Measurements from ENCODE around the gene TBX5. TPM values are rescaled to one million over a fixed set of nuclear protein-coding genes. Genes with fewer than 3 reads are reported as not detected.

Gene TBX5
- total and polyA plus RNA-seq, 8 donors, result 16.8 to 63.0 (median 55.4) TPM

DNA sequence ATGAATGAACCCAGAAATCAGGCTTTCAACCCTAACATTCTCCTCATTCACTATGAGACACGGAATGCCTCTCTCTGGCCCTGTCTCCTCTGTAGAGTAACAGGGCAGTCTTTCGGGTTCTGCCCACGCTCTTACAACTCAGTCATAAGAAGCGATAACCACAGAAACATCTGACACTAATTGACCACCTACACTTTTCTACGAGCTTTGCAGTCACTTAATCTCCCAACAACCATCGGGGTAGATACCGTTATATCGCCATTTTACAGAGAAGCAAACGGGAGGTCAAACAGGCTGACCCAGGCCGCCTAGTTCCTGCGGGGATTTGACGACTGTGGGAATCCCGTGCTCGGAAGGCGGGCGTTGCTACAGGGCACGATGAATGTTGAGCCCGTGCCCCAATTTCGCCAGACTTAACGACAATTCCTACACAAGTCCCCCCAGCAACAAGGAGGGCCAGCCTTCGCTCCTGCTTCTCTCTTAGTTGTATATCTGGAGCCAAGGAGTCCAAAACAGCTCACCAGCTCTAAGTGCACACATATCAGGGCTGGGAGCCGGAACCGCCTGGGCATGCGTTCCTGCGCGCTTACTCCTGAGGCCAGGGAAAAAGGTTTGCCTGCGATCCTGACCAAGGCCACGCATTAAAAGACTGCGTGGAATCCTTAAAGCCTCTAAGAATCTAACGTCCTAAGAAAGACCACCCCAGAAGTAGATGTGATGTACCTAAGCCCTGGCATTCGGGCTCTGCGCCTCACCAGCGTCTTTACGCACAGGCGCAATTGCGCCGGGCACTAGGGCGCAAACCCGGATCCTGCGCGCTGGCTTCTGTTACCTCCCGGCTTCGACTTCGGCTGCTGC lies 38.7 kb upstream of the TBX5 start:
- intact Hi-C loops (cut with DNase I), result no loop called here
- Histone ChIP-seq H3K36me3 (no peaks in the 10 kb centered on the region), H3K4me1 (no peaks in the 10 kb centered on the region), H3K9me3 (no peaks in the 10 kb centered on the region), H3K27me3 (peaks cover 60 to 100% of the 10 kb centered on the region in 2 donors), H3K4me3 (no peak overlapping the region), H3K27ac (no peak overlapping the region)
- TF ChIP-seq, protein P1, sequence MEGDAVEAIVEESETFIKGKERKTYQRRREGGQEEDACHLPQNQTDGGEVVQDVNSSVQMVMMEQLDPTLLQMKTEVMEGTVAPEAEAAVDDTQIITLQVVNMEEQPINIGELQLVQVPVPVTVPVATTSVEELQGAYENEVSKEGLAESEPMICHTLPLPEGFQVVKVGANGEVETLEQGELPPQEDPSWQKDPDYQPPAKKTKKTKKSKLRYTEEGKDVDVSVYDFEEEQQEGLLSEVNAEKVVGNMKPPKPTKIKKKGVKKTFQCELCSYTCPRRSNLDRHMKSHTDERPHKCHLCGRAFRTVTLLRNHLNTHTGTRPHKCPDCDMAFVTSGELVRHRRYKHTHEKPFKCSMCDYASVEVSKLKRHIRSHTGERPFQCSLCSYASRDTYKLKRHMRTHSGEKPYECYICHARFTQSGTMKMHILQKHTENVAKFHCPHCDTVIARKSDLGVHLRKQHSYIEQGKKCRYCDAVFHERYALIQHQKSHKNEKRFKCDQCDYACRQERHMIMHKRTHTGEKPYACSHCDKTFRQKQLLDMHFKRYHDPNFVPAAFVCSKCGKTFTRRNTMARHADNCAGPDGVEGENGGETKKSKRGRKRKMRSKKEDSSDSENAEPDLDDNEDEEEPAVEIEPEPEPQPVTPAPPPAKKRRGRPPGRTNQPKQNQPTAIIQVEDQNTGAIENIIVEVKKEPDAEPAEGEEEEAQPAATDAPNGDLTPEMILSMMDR (IDR thresholded peaks at IDR 0.05), result no peak
- no peak for ATAC-seq
- DNase-seq, result no peak

DNA sequence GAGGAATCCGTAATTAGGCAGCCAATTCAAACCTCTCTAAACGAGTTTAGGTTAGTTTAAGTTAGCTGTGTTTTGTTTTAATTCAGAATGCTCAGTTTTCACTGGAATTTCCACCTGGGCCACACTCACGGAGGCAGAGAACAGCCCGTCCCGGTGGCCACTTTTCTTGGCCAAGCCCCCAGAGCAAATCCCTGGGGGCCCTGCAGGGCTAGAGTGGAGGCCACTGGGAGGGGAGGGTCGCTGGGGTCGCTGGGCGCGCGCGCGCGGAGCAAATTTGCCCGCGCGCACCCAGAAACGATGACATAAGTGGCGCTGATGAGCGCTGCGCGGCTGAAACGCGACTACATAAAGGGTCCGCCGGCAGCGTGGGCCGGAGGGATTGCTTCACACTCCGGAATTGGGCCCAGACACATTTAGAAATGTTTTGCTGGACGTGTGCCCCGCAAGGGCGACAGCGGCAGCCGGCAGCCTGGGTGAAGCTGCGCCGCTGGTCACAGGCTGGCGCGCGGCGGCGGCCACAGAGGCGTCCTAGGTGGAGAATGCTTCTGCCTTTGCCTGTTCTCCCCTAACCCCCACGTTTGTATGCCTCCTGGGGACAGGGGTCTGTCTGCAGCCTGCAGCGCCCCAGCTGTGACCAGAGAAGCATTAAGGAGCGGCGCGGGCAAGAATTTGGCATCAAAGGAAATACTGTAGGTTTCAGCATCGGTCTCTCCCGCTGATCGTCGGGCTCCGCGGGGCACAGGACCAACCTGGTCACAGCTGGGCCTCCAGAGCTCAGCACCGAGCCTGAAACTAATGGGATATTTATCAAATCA lies 37.9 kb upstream of the TBX5 start:
- TF ChIP-seq, protein P1 (IDR thresholded peaks at IDR 0.05), result no peak
- no peaks in the 10 kb centered on the region for H3K36me3 ChIP-seq
- peak in 2 of 4 donors; percentile 73 to 82 for DNase-seq
- no peaks in the 10 kb centered on the region for H3K9me3 ChIP-seq
- no peak overlapping the region for H3K4me3 ChIP-seq
- H3K27me3 ChIP-seq, result peaks cover 66 to 100% of the 10 kb centered on the region in 2 donors
- intact Hi-C loops (cut with DNase I), result no loop called here
- no peaks in the 10 kb centered on the region for H3K4me1 ChIP-seq
- no peak overlapping the region for H3K27ac ChIP-seq
- no peak for ATAC-seq

DNA sequence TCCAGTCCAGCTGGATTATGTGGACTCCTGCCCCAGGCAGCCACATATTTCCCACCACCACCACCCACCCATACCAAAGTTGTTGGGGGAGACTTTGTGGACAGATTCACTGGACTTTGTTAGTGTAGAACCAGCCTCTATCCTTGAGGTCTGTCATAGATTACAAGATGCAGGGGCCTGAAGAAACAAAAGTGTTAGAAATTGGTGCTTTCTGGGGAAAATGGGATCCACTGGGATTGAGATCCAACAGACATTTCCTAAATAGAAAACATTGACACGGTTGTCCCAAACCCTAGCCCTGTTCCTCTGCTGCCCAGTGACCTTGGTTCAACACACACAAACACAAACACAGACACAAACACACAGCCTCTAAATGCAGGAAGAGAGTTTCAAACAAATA lies 36.6 kb upstream of the TBX5 start:
- DNase-seq (no peak), ATAC-seq (no peak)
- TF ChIP-seq, protein P1 (IDR thresholded peaks at IDR 0.05), result no peak
- H3K9me3 ChIP-seq, result no peaks in the 10 kb centered on the region
- no peaks in the 10 kb centered on the region for H3K36me3 ChIP-seq
- peaks cover 55 to 100% of the 10 kb centered on the region in 2 donors for H3K27me3 ChIP-seq
- H3K27ac ChIP-seq, result no peak overlapping the region
- H3K4me1 ChIP-seq, result no peaks in the 10 kb centered on the region
- intact Hi-C loops (cut with DNase I), result no loop called here
- H3K4me3 ChIP-seq, result no peak overlapping the region

DNA sequence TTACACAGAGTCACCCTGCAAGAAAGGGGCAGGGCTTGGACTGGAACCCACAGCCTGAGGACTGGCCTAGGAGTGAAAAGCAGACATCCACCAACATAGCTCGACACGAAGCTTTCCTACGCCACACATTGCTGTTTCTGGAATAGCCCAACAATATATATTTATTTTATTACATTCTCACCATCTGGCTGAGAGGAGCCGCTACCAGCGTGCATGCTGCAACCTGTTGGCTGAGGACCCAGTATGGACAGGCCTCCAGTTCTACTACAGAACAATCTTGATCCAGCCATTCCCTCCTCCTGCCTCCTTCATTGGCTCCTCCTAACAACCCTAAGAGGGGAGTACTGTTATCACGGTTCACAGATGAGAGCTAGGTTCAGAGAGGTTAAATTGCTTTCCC lies 35.6 kb upstream of the TBX5 start:
- Histone ChIP-seq H3K9me3 (no peaks in the 10 kb centered on the region), H3K36me3 (no peaks in the 10 kb centered on the region), H3K27me3 (peaks cover 46 to 94% of the 10 kb centered on the region in 2 donors), H3K4me1 (no peaks in the 10 kb centered on the region), H3K27ac (no peak overlapping the region), H3K4me3 (no peak overlapping the region)
- TF ChIP-seq, protein P1 (IDR thresholded peaks at IDR 0.05), result no peak
- intact Hi-C loops (cut with DNase I), result no loop called here
- ATAC-seq (no peak), DNase-seq (no peak)

DNA sequence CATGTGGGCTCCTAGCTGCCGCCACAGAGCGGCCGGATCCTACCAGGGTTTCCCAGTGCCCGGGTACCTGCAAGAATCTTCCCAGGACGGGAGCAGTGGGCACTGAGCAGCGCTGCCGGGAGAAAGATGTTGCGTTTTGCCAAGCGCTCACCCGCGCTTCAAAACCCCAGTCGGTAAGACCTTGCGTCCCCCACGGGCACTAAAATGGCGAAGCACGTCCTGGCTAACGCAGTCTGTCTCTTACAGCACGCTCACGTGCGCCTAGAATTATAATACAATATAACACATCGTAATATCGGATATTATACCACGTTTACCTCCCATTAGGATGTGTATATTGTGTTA lies 35.1 kb upstream of the TBX5 start:
- Histone ChIP-seq H3K4me1 (no peaks in the 10 kb centered on the region), H3K9me3 (no peaks in the 10 kb centered on the region), H3K27me3 (peaks cover 40 to 89% of the 10 kb centered on the region in 2 donors), H3K36me3 (no peaks in the 10 kb centered on the region), H3K27ac (no peak overlapping the region), H3K4me3 (no peak overlapping the region)
- ATAC-seq (no peak), DNase-seq (no peak)
- TF ChIP-seq, protein P1 (IDR thresholded peaks at IDR 0.05), result no peak
- intact Hi-C loops (cut with DNase I), result no loop called here
